HepG2 (cell line): ENCODE measurements around the gene EPC1. TPM values are rescaled to one million over a fixed set of nuclear protein-coding genes. Genes with fewer than 3 reads are reported as not detected.

ENCODE experiments used
- ARHGAP35 ChIP-seq: sonication (generic); formaldehyde crosslinking; IDR thresholded peaks from 2 replicates; pipeline ENCODE4 v1.9.0; 2022; ENCODE audit warnings: mild to moderate bottlenecking, inconsistent platforms, moderate library complexity, missing genetic modification reagents, borderline replicate concordance
- ATF4 ChIP-seq, 2 experiments: fragments of 450-650 bp in 1 of 2; sonication (generic) in 1 of 2; formaldehyde crosslinking; IDR thresholded peaks; 2 replicates each; pipeline versions ENCODE4 v1.5.0 to v1.8.0; 2020 to 2022; ENCODE audit warnings: mild to moderate bottlenecking in 1 of 2, missing genetic modification reagents in 1 of 2
- HNF4A ChIP-seq: sonication (generic); formaldehyde crosslinking; IDR thresholded peaks from 2 replicates; pipeline ENCODE4 v1.4.0; 2020; ENCODE audit warnings: missing genetic modification reagents
- HOMEZ ChIP-seq: IDR thresholded peaks from 2 replicates; pipeline ENCODE4 v1.6.1; 2016; ENCODE audit warnings: low read depth
- KLF12 ChIP-seq: sonication (generic); formaldehyde crosslinking; IDR thresholded peaks from 2 replicates; pipeline ENCODE4 v1.4.0; 2020; ENCODE audit warnings: missing genetic modification reagents, borderline replicate concordance
- LRRFIP1 ChIP-seq: sonication (generic); formaldehyde crosslinking; conservative IDR thresholded peaks from 2 replicates; pipeline ENCODE4 v1.4.0; 2020; ENCODE audit warnings: missing genetic modification reagents
- NBN ChIP-seq: fragments of 450-650 bp; conservative IDR thresholded peaks from 2 replicates; pipeline ENCODE4 v1.6.1; 2017
- PPARG ChIP-seq: conservative IDR thresholded peaks from 2 replicates; pipeline ENCODE4 v1.6.1; 2016; ENCODE audit warnings: missing biosample characterization, missing genetic modification reagents
- TOE1 ChIP-seq: sonication (generic); formaldehyde crosslinking; IDR thresholded peaks from 2 replicates; pipeline ENCODE4 v1.4.0; 2020; ENCODE audit warnings: mild to moderate bottlenecking, missing genetic modification reagents
- U2AF2 ChIP-seq: fragments of 200-400 bp; formaldehyde crosslinking; IDR thresholded peaks from 2 replicates; pipeline ENCODE4 v1.6.1; 2017; ENCODE audit warnings: low read depth, mild to moderate bottlenecking, low read length
- ZNF33A ChIP-seq: sonication (generic); formaldehyde crosslinking; IDR thresholded peaks from 2 replicates; pipeline ENCODE4 v1.5.1; 2020; ENCODE audit warnings: missing genetic modification reagents, mild to moderate bottlenecking, moderate library complexity, borderline replicate concordance
- ZNF530 ChIP-seq: sonication (generic); formaldehyde crosslinking; IDR thresholded peaks from 2 replicates; pipeline ENCODE4 v1.5.0; 2020; ENCODE audit warnings: low read depth, mild to moderate bottlenecking, missing genetic modification reagents
- ZNF562 ChIP-seq: sonication (generic); formaldehyde crosslinking; IDR thresholded peaks from 2 replicates; pipeline ENCODE4 v1.8.0; 2022; ENCODE audit warnings: missing genetic modification reagents, borderline replicate concordance
- ZNF598 ChIP-seq: sonication (generic); formaldehyde crosslinking; IDR thresholded peaks from 2 replicates; pipeline ENCODE4 v1.5.1; 2020; ENCODE audit warnings: mild to moderate bottlenecking, missing genetic modification reagents, borderline replicate concordance
- ZNF615 ChIP-seq: sonication (generic); formaldehyde crosslinking; IDR thresholded peaks from 2 replicates; pipeline ENCODE4 v1.5.0; 2020; ENCODE audit warnings: mild to moderate bottlenecking, missing genetic modification reagents, borderline replicate concordance
- ZNF672 ChIP-seq: sonication (generic); formaldehyde crosslinking; IDR thresholded peaks from 2 replicates; pipeline ENCODE4 v1.8.1; 2022; ENCODE audit warnings: missing genetic modification reagents
- ZNF841 ChIP-seq: sonication (generic); formaldehyde crosslinking; IDR thresholded peaks from 2 replicates; pipeline ENCODE4 v1.8.1; 2023; ENCODE audit warnings: missing genetic modification reagents, borderline replicate concordance
- polyA plus RNA-seq, 8 experiments: library from polyadenylated mRNA; depleted of rRNA in 3 of 8; stranded (reverse) in 7 of 8; unstranded in 1 of 8; fragments of >200 nt; fragmentation: Illumina TruSeq in 4 of 8; extraction: Trizol in 4 of 8; gene quantifications; 2 replicates each; pipeline versions ENCODE4 v1.2.1 to v1.2.3, GENCODE V29; 2011 to 2016; ENCODE audit warnings: low read depth in 4 of 8, missing spikeins in 1 of 8, mixed read lengths in 1 of 8; ENCODE audit not compliant: insufficient read depth in 1 of 8
- total RNA-seq, 5 experiments: library from RNA; depleted of rRNA; stranded (reverse); fragments of >200 nt; fragmentation: Illumina TruSeq; extraction: Trizol; gene quantifications; 2 replicates each; pipeline ENCODE4 v1.2.3, GENCODE V29; 2016; ENCODE audit warnings: low read depth in 1 of 5
- TF ChIP-seq, protein P1 (sequence below): sonication (generic); formaldehyde crosslinking; IDR thresholded peaks from 2 replicates; pipeline ENCODE4 v1.4.0; 2020; ENCODE audit warnings: mild to moderate bottlenecking, missing genetic modification reagents
- TF ChIP-seq, protein P2 (sequence below): sonication (generic); formaldehyde crosslinking; IDR thresholded peaks from 2 replicates; pipeline ENCODE4 v1.4.0; 2020; ENCODE audit warnings: missing genetic modification reagents
- TF ChIP-seq, protein P3 (sequence below): IDR thresholded peaks from 2 replicates; pipeline ENCODE4 v1.6.1; 2016; ENCODE audit warnings: mild to moderate bottlenecking, missing biosample characterization, missing genetic modification reagents

EPC1 gene
- total and polyA plus RNA-seq, 2 of the 13 experiments (the other 11 are each of a cell fraction or from before 2014, with no cell fraction given) = 28.7 to 44.2 TPM

- TF ChIP-seq, protein P1, sequence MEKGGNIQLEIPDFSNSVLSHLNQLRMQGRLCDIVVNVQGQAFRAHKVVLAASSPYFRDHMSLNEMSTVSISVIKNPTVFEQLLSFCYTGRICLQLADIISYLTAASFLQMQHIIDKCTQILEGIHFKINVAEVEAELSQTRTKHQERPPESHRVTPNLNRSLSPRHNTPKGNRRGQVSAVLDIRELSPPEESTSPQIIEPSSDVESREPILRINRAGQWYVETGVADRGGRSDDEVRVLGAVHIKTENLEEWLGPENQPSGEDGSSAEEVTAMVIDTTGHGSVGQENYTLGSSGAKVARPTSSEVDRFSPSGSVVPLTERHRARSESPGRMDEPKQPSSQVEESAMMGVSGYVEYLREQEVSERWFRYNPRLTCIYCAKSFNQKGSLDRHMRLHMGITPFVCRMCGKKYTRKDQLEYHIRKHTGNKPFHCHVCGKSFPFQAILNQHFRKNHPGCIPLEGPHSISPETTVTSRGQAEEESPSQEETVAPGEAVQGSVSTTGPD = no peak
- TF ChIP-seq ZNF530 (CRISPR knock-in tag) = no peak
- TF ChIP-seq ZNF562 = no peak; the same call in 1 of the 2 replicates
- TF ChIP-seq HNF4A (CRISPR knock-in tag) = no peak
- TF ChIP-seq U2AF2 = no peak
- TF ChIP-seq TOE1 (CRISPR knock-in tag) = no peak
- TF ChIP-seq, protein P2, sequence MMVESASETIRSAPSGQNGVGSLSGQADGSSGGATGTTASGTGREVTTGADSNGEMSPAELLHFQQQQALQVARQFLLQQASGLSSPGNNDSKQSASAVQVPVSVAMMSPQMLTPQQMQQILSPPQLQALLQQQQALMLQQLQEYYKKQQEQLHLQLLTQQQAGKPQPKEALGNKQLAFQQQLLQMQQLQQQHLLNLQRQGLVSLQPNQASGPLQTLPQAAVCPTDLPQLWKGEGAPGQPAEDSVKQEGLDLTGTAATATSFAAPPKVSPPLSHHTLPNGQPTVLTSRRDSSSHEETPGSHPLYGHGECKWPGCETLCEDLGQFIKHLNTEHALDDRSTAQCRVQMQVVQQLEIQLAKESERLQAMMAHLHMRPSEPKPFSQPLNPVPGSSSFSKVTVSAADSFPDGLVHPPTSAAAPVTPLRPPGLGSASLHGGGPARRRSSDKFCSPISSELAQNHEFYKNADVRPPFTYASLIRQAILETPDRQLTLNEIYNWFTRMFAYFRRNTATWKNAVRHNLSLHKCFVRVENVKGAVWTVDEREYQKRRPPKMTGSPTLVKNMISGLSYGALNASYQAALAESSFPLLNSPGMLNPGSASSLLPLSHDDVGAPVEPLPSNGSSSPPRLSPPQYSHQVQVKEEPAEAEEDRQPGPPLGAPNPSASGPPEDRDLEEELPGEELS = no peak
- TF ChIP-seq ZNF841 (CRISPR knock-in tag) = no peak; the same call in 1 of the 2 replicates
- no peak for TF ChIP-seq LRRFIP1 (CRISPR knock-in tag)
- no peak for TF ChIP-seq ZNF598 (CRISPR knock-in tag)
- no peak for TF ChIP-seq ZNF33A (CRISPR knock-in tag)
- no peak for TF ChIP-seq ATF4 (CRISPR knock-in tag; IDR thresholded peaks at IDR 0.05)
- TF ChIP-seq NBN = no peak
- 0 out of 2 replicates have a peak, but pooled peaks have one; percentile 11 for TF ChIP-seq HOMEZ (CRISPR knock-in tag)
- TF ChIP-seq, protein P3, sequence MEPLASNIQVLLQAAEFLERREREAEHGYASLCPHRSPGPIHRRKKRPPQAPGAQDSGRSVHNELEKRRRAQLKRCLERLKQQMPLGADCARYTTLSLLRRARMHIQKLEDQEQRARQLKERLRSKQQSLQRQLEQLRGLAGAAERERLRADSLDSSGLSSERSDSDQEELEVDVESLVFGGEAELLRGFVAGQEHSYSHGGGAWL (CRISPR knock-in tag) = 0 out of 2 replicates have a peak, but pooled peaks have one; percentile 30
- 0 out of 2 replicates have a peak, but pooled peaks have one; percentile 70 for TF ChIP-seq ARHGAP35
- 0 out of 2 replicates have a peak, but pooled peaks have one; percentile 22 for TF ChIP-seq ZNF672 (CRISPR knock-in tag)
- TF ChIP-seq KLF12 (CRISPR knock-in tag) = no peak
- TF ChIP-seq PPARG (CRISPR knock-in tag) = no peak
- TF ChIP-seq ZNF615 = peak; percentile 12; the same call in 1 of the 2 replicates
Measured at GRCh38 chr10:32346551-32347362, at the start of gene EPC1 (continued).
